Osteocyte (in vitro differentiated cells): Measurements from ENCODE around the gene LENG9. TPM values are rescaled to one million over a fixed set of nuclear protein-coding genes. Genes with fewer than 3 reads are reported as not detected.
"Not testable (repeated sequence)": the region's sequence is repeated elsewhere in the genome, so short reads cannot be mapped to it uniquely, and the experiment has no call there.

ENCODE experiments used
- DNase-seq: peaks from one replicate; pipeline ENCODE4 v3.0.0; 2021; ENCODE audit warnings: mixed read lengths; ENCODE audit not compliant: unreplicated experiment; ENCODE audit errors: extremely low spot score
- H3K27ac Mint-ChIP-seq: one replicate; pipeline ENCODE4 v1.8.0; 2021; ENCODE audit warnings: mild to moderate bottlenecking, mixed read lengths; ENCODE audit not compliant: unreplicated experiment
- H3K27me3 Mint-ChIP-seq: one replicate; pipeline ENCODE4 v1.8.0; 2021; ENCODE audit warnings: mixed read lengths; ENCODE audit not compliant: unreplicated experiment
- H3K36me3 Mint-ChIP-seq: one replicate; pipeline ENCODE4 v1.8.0; 2021; ENCODE audit warnings: mixed read lengths; ENCODE audit not compliant: unreplicated experiment
- H3K4me1 Mint-ChIP-seq: one replicate; pipeline ENCODE4 v1.8.0; 2021; ENCODE audit warnings: mixed read lengths; ENCODE audit not compliant: unreplicated experiment
- H3K4me3 Mint-ChIP-seq: one replicate; pipeline ENCODE4 v1.8.0; 2021; ENCODE audit warnings: mild to moderate bottlenecking, moderate library complexity, mixed read lengths; ENCODE audit not compliant: unreplicated experiment
- H3K9me3 Mint-ChIP-seq: one replicate; pipeline ENCODE4 v1.8.0; 2021; ENCODE audit warnings: mixed read lengths; ENCODE audit not compliant: unreplicated experiment
- CTCF ChIP-seq: fragments of 200-600 bp; sonication (generic); IDR thresholded peaks from 2 replicates; pipeline ENCODE4 v1.5.0; 2021; ENCODE audit warnings: antibody characterized with exemption, mild to moderate bottlenecking, moderate library complexity
- long read RNA-seq: library from polyadenylated mRNA; unstranded; transcript quantifications from one replicate; pipeline ENCODE4 v2.0.0, GENCODE V29; 2021
- total RNA-seq: library from RNA; stranded (reverse); gene quantifications from 2 replicates; pipeline ENCODE4 v1.2.1, GENCODE V29; 2021

LENG9 gene
- 11.0 and 11.1 TPM in 2 replicates for total RNA-seq
- long read RNA-seq, result 0 reads

GRCh38 chr19:54463531-54464043, at the start of gene LENG9:
TSS of gene LENG9 (minus strand) at chr19:54463778. CDS start at chr19:54463526, 252 bp downstream.
- H3K27ac Mint-ChIP-seq, result peak within 1 kb of the TSS; percentile 98
- peaks cover 16% of the 10 kb centered on the region for H3K36me3 Mint-ChIP-seq
- H3K4me3 Mint-ChIP-seq, result peak within 1 kb of the TSS; percentile 82
- H3K9me3 Mint-ChIP-seq, result no peaks in the 10 kb centered on the region
- TF ChIP-seq CTCF, result no peak
- DNase-seq, result peak; percentile 99
- no peaks in the 10 kb centered on the region for H3K27me3 Mint-ChIP-seq
- peaks cover 33% of the 10 kb centered on the region for H3K4me1 Mint-ChIP-seq

- not testable (repeated sequence) for H3K27me3 Mint-ChIP-seq, H3K9me3 Mint-ChIP-seq, H3K4me1 Mint-ChIP-seq, H3K4me3 Mint-ChIP-seq, H3K36me3 Mint-ChIP-seq, DNase-seq, H3K27ac Mint-ChIP-seq
Measured at GRCh38 chr19:54509200-54509940, 45.8 kb upstream of the LENG9 start.

- not testable (repeated sequence) for H3K4me1 Mint-ChIP-seq, H3K36me3 Mint-ChIP-seq, H3K4me3 Mint-ChIP-seq, DNase-seq, H3K27me3 Mint-ChIP-seq, H3K9me3 Mint-ChIP-seq, H3K27ac Mint-ChIP-seq
Measured at GRCh38 chr19:54508487-54508886, 44.9 kb upstream of the LENG9 start.

- no peak overlapping the region for H3K27ac Mint-ChIP-seq
- H3K27me3 Mint-ChIP-seq, result no peaks in the 10 kb centered on the region
- TF ChIP-seq CTCF, result no peak
- H3K4me1 Mint-ChIP-seq, result no peaks in the 10 kb centered on the region
- no peak overlapping the region for H3K4me3 Mint-ChIP-seq
- DNase-seq, result no peak
- H3K36me3 Mint-ChIP-seq, result no peaks in the 10 kb centered on the region
- H3K9me3 Mint-ChIP-seq, result peaks cover 6% of the 10 kb centered on the region
Measured at GRCh38 chr19:54507824-54508223, 44.2 kb upstream of the LENG9 start.

GRCh38 chr19:54507038-54507717, 43.6 kb upstream of the LENG9 start:
- H3K4me1 Mint-ChIP-seq, H3K27me3 Mint-ChIP-seq, H3K4me3 Mint-ChIP-seq, H3K36me3 Mint-ChIP-seq, DNase-seq, H3K9me3 Mint-ChIP-seq, H3K27ac Mint-ChIP-seq: not testable (repeated sequence)

GRCh38 chr19:54506079-54506478, 42.5 kb upstream of the LENG9 start:
- TF ChIP-seq CTCF, result no peak
- Mint-ChIP-seq H3K27me3 (no peaks in the 10 kb centered on the region), H3K27ac (no peak overlapping the region), H3K36me3 (no peaks in the 10 kb centered on the region), H3K9me3 (peaks cover 6% of the 10 kb centered on the region), H3K4me1 (no peaks in the 10 kb centered on the region), H3K4me3 (no peak overlapping the region)
- no peak for DNase-seq

- not testable (repeated sequence) for H3K4me3 Mint-ChIP-seq, H3K4me1 Mint-ChIP-seq, H3K27ac Mint-ChIP-seq, H3K9me3 Mint-ChIP-seq, H3K27me3 Mint-ChIP-seq, H3K36me3 Mint-ChIP-seq, DNase-seq
Measured at GRCh38 chr19:54505542-54505941, 42.0 kb upstream of the LENG9 start.
